Keratinocyte (primary cell): ENCODE results near the gene CD69.

Experiments used
- EZH2 ChIP-seq: IDR thresholded peaks from one replicate; pipeline ENCODE4 v1.6.1; 2012; ENCODE audit warnings: inconsistent platforms, mild to moderate bottlenecking, low read length, moderate library complexity
- TF ChIP-seq, protein P1 (sequence below), 3 experiments: IDR thresholded peaks in 1 of 3; conservative IDR thresholded peaks in 1 of 3; optimal IDR thresholded peaks in 1 of 3; 2 replicates in 2 of 3; 3 replicates in 1 of 3; pipeline versions ENCODE3 to v1.5.1; 2011; ENCODE audit warnings: low read length in 3 of 3, mild to moderate bottlenecking in 3 of 3, moderate library complexity in 2 of 3, control low read depth in 1 of 3, inconsistent platforms in 1 of 3; ENCODE audit not compliant: insufficient read depth in 2 of 3; ENCODE audit errors: extremely low read depth in 1 of 3

DNA sequence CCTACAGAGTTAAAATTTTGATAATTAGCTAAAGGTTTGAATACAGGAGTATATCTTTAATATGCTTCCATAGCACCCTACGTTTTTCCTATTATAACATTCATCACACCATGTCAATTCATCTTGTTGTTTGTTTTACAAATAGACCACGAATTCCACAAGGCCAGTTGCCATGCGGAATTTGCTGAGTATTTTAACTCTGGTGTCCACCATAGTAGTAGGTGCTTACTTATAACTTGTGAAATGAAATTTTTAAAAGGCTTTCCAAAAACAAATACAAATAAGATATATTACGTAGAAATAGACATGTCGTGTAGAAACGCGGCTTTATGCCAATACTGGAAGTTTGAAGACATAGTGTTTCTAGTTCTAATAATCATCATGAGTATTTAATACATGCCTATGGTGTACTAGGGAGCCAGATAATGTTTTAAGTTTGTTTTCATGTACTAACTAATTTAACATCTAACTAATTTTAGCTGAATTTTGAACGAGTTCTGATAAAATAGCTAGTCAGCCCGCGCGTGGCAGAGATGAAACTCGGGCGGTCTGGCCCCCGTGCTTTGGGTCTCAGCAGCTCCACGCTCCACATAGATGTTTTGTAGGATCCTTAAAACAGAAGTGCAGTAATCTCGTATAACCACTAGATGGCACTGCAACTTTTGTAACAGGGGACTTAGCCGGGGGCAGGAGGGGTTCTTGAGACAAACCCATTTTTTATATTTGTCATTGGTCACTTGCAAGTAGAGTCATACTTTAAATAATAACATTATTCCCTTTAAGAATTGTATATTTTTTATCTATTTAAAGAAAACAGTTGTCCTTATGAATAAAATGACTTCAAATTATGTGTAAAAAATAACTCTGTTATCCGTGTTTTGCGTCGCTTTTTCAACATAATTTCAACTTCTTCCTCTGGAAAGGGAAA lies 10.2 kb downstream of the CD69 start:
- TF ChIP-seq, protein P1, sequence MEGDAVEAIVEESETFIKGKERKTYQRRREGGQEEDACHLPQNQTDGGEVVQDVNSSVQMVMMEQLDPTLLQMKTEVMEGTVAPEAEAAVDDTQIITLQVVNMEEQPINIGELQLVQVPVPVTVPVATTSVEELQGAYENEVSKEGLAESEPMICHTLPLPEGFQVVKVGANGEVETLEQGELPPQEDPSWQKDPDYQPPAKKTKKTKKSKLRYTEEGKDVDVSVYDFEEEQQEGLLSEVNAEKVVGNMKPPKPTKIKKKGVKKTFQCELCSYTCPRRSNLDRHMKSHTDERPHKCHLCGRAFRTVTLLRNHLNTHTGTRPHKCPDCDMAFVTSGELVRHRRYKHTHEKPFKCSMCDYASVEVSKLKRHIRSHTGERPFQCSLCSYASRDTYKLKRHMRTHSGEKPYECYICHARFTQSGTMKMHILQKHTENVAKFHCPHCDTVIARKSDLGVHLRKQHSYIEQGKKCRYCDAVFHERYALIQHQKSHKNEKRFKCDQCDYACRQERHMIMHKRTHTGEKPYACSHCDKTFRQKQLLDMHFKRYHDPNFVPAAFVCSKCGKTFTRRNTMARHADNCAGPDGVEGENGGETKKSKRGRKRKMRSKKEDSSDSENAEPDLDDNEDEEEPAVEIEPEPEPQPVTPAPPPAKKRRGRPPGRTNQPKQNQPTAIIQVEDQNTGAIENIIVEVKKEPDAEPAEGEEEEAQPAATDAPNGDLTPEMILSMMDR (optimal IDR thresholded peaks at IDR 0.05 in 1 of 3, IDR thresholded peaks at IDR 0.05 in 1 of 3, conservative IDR thresholded peaks at IDR 0.05 in 1 of 3; ENCODE audit: extremely low read depth in 1 of 3, insufficient read depth in 2 of 3, low read length in 3 of 3): peak; percentile 67 to 73 (median 71)
- no peak for TF ChIP-seq EZH2
